ENCODE results near the gene CFAP97D1. TPM values are rescaled to one million over a fixed set of nuclear protein-coding genes. Genes with fewer than 3 reads are reported as not detected.
"Not testable (repeated sequence)": the region's sequence is repeated elsewhere in the genome, so short reads cannot be mapped to it uniquely, and the experiment has no call there.

CFAP97D1 gene
- total RNA-seq, 4 donors from 2014 or later: 0.19 TPM; not detected in 3

DNA sequence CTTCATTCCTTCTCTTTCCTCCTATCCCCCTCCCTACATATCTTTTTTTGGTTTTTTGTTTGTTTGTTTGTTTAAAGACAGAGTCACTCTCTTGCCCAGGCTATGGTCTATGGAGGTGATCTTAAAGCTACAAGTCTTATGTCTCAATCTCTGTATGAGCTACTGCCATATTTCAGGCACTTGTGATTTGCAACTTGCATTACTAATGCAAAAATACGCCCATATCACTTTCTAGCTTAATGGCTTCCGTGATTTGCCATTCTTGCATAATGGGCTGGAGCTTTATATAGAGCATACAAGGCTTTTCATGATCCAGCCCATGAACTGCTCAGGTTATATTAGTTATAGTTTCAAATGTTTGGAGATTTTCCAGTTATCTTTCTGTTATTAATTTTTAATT, 7.5 kb downstream of the CFAP97D1 start:
- TF ChIP-seq POLR2AphosphoS5 (IDR thresholded peaks at IDR 0.05) (no peak), POLR2A (IDR thresholded peaks at IDR 0.05; ENCODE audit: low read depth) (no peak), EP300 (IDR thresholded peaks at IDR 0.05) (no peak)
- TF ChIP-seq, protein P1, sequence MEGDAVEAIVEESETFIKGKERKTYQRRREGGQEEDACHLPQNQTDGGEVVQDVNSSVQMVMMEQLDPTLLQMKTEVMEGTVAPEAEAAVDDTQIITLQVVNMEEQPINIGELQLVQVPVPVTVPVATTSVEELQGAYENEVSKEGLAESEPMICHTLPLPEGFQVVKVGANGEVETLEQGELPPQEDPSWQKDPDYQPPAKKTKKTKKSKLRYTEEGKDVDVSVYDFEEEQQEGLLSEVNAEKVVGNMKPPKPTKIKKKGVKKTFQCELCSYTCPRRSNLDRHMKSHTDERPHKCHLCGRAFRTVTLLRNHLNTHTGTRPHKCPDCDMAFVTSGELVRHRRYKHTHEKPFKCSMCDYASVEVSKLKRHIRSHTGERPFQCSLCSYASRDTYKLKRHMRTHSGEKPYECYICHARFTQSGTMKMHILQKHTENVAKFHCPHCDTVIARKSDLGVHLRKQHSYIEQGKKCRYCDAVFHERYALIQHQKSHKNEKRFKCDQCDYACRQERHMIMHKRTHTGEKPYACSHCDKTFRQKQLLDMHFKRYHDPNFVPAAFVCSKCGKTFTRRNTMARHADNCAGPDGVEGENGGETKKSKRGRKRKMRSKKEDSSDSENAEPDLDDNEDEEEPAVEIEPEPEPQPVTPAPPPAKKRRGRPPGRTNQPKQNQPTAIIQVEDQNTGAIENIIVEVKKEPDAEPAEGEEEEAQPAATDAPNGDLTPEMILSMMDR (IDR thresholded peaks at IDR 0.05): no peak
- no peak for DNase-seq (ENCODE audit: extremely low spot score)
- no peaks in the 10 kb centered on the region for H3K27me3 ChIP-seq
- no peak overlapping the region for H3K27ac ChIP-seq (replicated peaks in 1 of 4)
- no peaks in the 10 kb centered on the region for H3K4me1 ChIP-seq
- no peaks in the 10 kb centered on the region for H3K36me3 ChIP-seq
- intact Hi-C loops (cut with DNase I): no loop called here
- WGBS: 72% methylated on average over 2 of the region's 2 CpGs
- no peaks in the 10 kb centered on the region for H3K9me3 ChIP-seq
- H3K4me3 ChIP-seq: no peak overlapping the region

DNA sequence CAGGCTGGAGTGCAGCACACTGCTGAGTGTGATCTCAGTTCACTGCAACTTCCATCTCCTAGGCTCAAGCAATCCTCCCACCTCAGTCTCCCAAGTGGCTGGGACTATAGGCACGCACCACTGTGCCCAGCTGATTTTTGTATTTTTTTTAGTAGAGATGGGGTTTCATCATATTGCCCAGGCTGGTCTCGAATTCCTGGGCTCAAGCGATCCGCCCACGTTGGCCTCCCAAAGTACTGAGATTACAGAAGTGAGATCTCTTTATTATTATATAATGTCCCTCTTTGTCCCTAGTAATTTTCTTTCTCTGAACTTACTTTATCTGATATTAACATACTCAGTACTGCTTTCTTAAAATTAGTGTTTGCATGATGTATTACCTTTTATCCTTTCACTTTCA, 8.3 kb downstream of the CFAP97D1 start:
- Histone ChIP-seq H3K36me3 (no peaks in the 10 kb centered on the region), H3K27ac (replicated peaks in 1 of 4) (no peak overlapping the region), H3K9me3 (no peaks in the 10 kb centered on the region), H3K27me3 (no peaks in the 10 kb centered on the region), H3K4me3 (no peak overlapping the region), H3K4me1 (no peaks in the 10 kb centered on the region)
- 96% methylated on average over 5 of the region's 5 CpGs for WGBS
- intact Hi-C loops (cut with DNase I): no loop called here
- DNase-seq (ENCODE audit: extremely low spot score): no peak
- TF ChIP-seq POLR2A (IDR thresholded peaks at IDR 0.05; ENCODE audit: low read depth): no peak
- TF ChIP-seq, protein P1 (IDR thresholded peaks at IDR 0.05): no peak
- no peak for TF ChIP-seq POLR2AphosphoS5 (IDR thresholded peaks at IDR 0.05)
- no peak for TF ChIP-seq EP300 (IDR thresholded peaks at IDR 0.05)

DNA sequence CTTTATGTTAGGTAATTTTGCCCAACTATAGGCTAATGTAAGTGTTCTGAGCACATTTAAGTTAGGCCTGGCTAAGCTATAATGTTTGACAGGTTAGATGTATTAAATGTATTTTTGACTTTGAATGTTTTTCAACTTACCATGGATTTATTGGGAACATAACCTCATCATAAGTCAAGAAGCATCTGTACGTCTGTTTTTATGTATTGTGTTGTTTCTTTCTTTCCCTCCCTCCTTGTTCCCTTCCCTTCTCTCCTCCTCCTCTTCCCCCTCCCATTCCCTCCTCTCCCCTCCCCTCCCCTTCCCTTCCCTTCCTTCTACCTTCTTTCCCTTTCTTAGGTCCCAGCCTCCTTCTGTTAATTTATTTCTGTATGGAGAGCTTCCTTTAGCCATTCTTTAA, 9.2 kb downstream of the CFAP97D1 start:
- Histone ChIP-seq H3K9me3 (no peaks in the 10 kb centered on the region), H3K36me3 (no peaks in the 10 kb centered on the region), H3K4me1 (no peaks in the 10 kb centered on the region), H3K27me3 (no peaks in the 10 kb centered on the region), H3K4me3 (no peak overlapping the region), H3K27ac (replicated peaks in 1 of 4) (no peak overlapping the region)
- intact Hi-C loops (cut with DNase I): no loop called here
- TF ChIP-seq POLR2AphosphoS5 (IDR thresholded peaks at IDR 0.05) (no peak), POLR2A (IDR thresholded peaks at IDR 0.05; ENCODE audit: low read depth) (no peak), EP300 (IDR thresholded peaks at IDR 0.05) (no peak)
- TF ChIP-seq, protein P1 (IDR thresholded peaks at IDR 0.05): no peak
- 93% methylated on average over 1 of the region's 1 CpG for WGBS
- DNase-seq (ENCODE audit: extremely low spot score): no peak

DNA sequence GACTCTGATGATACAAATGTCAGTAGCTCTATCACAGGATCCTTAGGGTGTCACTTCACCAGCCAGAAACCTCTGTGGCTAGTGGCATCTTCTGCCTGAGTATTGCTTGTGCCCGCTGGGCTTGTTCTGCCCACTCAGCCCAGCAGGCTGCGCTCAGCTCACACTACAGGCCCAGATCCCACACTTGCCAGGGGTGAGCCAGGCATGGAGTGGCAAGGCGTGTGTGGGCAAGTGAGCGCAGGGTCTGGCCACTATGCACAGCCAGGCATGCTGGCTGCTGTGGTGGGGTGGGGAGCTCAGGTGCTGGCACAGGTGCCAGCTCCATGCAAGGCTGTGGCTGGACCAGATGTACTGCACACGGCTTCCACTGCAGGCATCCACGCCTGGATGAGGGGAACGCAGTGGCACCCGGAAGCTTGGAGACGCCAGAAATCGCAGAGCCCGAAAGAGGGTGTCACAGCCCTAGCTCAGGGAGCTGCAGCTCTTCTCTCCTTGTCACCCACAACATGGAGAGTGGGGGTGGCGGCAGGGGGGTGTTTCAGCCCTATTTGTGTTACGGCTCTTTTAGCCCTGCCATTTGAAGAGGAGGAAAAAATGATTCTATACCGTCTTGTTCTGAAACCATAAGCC, 10.2 kb downstream of the CFAP97D1 start:
- no peak overlapping the region for H3K27ac ChIP-seq (replicated peaks in 1 of 4)
- no peaks in the 10 kb centered on the region for H3K36me3 ChIP-seq
- H3K27me3 ChIP-seq: no peaks in the 10 kb centered on the region
- WGBS: 88% methylated on average over 8 of the region's 14 CpGs
- TF ChIP-seq, protein P1 (IDR thresholded peaks at IDR 0.05): no peak
- TF ChIP-seq EP300 (IDR thresholded peaks at IDR 0.05) (no peak), POLR2AphosphoS5 (IDR thresholded peaks at IDR 0.05) (no peak), POLR2A (IDR thresholded peaks at IDR 0.05; ENCODE audit: low read depth) (no peak)
- H3K4me3 ChIP-seq: no peak overlapping the region
- no peak for DNase-seq (ENCODE audit: extremely low spot score)
- H3K4me1 ChIP-seq: no peaks in the 10 kb centered on the region
- intact Hi-C loops (cut with DNase I): no loop called here
- H3K9me3 ChIP-seq: no peaks in the 10 kb centered on the region

DNA sequence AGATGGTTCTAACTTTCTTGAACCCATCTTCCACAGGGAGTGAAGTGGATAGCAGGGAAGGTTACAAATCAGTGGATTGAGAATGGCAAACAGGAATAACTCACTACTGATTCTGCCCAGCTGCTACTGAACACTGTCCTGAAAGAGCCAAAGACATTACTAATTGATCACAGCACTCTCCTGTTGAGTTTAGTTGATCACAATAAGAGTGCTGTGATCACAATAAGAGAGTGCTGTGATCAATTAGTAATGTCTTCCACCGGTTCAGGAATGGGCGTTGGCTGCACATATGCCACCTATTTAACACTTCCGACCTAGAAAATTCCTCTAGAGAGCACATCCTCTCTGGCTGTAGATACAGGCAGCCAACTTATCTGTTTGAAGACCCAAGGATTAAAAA, 11.4 kb downstream of the CFAP97D1 start:
- H3K27ac ChIP-seq (replicated peaks in 1 of 4): no peak overlapping the region
- H3K36me3 ChIP-seq: no peaks in the 10 kb centered on the region
- no peak overlapping the region for H3K4me3 ChIP-seq
- TF ChIP-seq POLR2AphosphoS5 (IDR thresholded peaks at IDR 0.05) (no peak), POLR2A (IDR thresholded peaks at IDR 0.05; ENCODE audit: low read depth) (no peak), EP300 (IDR thresholded peaks at IDR 0.05) (no peak)
- TF ChIP-seq, protein P1 (IDR thresholded peaks at IDR 0.05): no peak
- intact Hi-C loops (cut with DNase I): no loop called here
- no peak for DNase-seq (ENCODE audit: extremely low spot score)
- H3K27me3 ChIP-seq: no peaks in the 10 kb centered on the region
- H3K4me1 ChIP-seq: no peaks in the 10 kb centered on the region
- WGBS: 11% methylated on average over 3 of the region's 3 CpGs
- no peaks in the 10 kb centered on the region for H3K9me3 ChIP-seq

DNA sequence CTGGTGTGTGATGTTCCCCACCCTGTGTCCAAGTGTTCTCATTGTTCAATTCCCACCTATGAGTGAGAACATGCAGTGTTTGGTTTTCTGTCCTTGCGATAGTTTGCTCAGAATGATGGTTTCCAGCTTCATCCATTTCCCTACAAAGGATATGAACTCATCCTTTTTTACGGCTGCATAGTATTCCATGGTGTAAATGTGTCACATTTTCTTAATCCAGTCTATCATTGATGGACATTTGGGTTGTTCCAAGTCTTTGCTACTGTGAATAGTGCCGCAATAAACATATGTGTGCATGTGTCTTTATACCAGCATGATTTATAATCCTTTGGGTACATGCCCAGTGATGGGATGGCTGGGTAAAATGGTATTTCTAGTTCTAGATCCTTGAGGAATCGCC, 12.4 kb downstream of the CFAP97D1 start:
- H3K4me1 ChIP-seq; intact Hi-C loops (cut with DNase I); H3K9me3 ChIP-seq; H3K27me3 ChIP-seq; H3K36me3 ChIP-seq; DNase-seq (ENCODE audit: extremely low spot score); H3K4me3 ChIP-seq; H3K27ac ChIP-seq (replicated peaks in 1 of 4): not testable (repeated sequence)
- 79% methylated on average over 4 of the region's 4 CpGs for WGBS

DNA sequence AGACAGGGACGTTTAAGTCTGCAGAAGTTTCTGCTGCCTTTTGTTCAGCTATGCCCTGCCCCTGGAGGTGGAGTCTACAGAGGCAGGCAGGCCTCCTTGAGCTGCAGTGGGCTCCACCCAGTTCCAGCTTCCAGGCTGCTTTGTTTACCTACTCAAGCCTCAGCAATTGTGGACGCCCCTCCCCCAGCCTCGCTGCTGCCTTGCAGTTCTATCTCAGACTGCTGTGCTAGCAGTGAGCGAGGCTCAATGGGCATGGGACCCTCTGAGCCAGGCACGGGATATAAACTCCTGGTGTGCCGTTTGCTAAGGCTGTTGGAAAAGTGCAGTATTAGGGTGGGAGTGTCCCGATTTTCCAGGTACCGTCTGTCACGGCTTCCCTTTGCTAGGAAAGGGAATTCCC, 17.8 kb downstream of the CFAP97D1 start:
- intact Hi-C loops (cut with DNase I); DNase-seq (ENCODE audit: extremely low spot score): not testable (repeated sequence)
- WGBS: 86% methylated on average over 4 of the region's 9 CpGs

More for the DNA sequence above, 17.8 kb downstream of the CFAP97D1 start:
- H3K36me3 ChIP-seq: peaks cover 0 to 24% (median 16%) of the 10 kb centered on the region in 4 donors
- H3K27ac ChIP-seq (replicated peaks in 1 of 4); H3K4me1 ChIP-seq; H3K9me3 ChIP-seq; H3K27me3 ChIP-seq; H3K4me3 ChIP-seq: not testable (repeated sequence)
